ENCODE measurements around the gene AP4M1.

DNA sequence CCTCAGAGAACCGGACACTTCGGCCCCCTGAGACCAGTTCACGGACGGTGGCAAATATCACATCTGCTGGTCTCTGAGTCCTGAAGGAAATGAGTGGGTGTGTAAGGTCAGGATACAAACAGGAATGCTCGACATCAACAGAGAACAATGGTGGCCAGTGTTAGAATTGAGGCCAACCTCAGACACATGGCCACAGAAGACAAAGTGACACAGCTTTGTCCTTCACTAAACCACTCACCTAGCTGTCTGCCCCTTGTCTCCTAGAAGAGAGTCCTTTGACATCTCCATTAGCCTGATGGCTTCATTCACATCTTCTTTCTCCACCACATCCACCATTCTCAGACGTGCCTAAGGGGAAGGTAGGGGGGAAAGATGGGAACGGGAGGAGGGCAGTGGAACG, 8.4 kb upstream of the AP4M1 start:
- TF ChIP-seq, protein P1, sequence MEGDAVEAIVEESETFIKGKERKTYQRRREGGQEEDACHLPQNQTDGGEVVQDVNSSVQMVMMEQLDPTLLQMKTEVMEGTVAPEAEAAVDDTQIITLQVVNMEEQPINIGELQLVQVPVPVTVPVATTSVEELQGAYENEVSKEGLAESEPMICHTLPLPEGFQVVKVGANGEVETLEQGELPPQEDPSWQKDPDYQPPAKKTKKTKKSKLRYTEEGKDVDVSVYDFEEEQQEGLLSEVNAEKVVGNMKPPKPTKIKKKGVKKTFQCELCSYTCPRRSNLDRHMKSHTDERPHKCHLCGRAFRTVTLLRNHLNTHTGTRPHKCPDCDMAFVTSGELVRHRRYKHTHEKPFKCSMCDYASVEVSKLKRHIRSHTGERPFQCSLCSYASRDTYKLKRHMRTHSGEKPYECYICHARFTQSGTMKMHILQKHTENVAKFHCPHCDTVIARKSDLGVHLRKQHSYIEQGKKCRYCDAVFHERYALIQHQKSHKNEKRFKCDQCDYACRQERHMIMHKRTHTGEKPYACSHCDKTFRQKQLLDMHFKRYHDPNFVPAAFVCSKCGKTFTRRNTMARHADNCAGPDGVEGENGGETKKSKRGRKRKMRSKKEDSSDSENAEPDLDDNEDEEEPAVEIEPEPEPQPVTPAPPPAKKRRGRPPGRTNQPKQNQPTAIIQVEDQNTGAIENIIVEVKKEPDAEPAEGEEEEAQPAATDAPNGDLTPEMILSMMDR (conservative IDR thresholded peaks at IDR 0.05 in 1 of 2, IDR thresholded peaks at IDR 0.05 in 1 of 2; ENCODE audit: low read depth in 1 of 2, low read length in 2 of 2): no peak
- no peak for TF ChIP-seq EZH2 (IDR thresholded peaks at IDR 0.05; ENCODE audit: low read length, missing control alignments)

Data from fibroblast of lung (primary cell).